Measurements from ENCODE around the gene ACBD6. TPM values are rescaled to one million over a fixed set of nuclear protein-coding genes. Genes with fewer than 3 reads are reported as not detected.

Gene ACBD6
- polyA plus RNA-seq, 1 experiment = 49.0 TPM

DNA sequence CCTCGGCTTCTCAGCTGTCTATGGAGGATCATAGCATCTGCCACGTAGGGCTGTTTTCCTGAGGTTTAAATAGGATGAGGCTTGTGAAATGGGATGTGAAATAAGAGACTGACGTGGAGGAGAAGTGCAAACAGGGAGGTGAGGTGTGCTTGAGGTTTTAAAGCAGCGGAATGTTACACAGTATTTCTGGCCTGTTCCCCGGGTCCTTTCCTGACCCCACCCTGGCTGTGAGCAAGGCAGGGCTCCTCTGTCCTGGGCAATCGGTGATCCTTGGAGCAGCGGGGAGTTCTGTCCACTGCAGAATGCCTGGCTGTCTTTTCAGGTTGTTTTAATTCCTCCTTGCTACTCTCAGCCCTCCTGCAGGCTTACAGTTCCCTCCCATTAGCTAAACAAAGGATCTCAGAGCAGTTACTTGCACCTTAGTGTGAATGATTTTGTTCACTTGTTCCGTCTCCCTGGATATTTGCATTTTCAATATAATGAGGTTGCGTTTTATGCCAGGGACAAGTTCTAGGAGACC lies 233.8 kb downstream of the ACBD6 start:
- peaks cover 1% of the 10 kb centered on the region; the same call in 1 of the 2 replicates for H3K27me3 ChIP-seq (ENCODE audit: control insufficient read depth, insufficient read depth, low read length)
- no peaks in the 10 kb centered on the region for H3K36me3 ChIP-seq (ENCODE audit: control insufficient read depth, insufficient read depth, low read length)
- TF ChIP-seq, protein P1, sequence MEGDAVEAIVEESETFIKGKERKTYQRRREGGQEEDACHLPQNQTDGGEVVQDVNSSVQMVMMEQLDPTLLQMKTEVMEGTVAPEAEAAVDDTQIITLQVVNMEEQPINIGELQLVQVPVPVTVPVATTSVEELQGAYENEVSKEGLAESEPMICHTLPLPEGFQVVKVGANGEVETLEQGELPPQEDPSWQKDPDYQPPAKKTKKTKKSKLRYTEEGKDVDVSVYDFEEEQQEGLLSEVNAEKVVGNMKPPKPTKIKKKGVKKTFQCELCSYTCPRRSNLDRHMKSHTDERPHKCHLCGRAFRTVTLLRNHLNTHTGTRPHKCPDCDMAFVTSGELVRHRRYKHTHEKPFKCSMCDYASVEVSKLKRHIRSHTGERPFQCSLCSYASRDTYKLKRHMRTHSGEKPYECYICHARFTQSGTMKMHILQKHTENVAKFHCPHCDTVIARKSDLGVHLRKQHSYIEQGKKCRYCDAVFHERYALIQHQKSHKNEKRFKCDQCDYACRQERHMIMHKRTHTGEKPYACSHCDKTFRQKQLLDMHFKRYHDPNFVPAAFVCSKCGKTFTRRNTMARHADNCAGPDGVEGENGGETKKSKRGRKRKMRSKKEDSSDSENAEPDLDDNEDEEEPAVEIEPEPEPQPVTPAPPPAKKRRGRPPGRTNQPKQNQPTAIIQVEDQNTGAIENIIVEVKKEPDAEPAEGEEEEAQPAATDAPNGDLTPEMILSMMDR (IDR thresholded peaks at IDR 0.05; ENCODE audit: insufficient read depth, low read depth, low read length) = no peak
- POLR2A ChIA-PET = no interaction called here
- DNase-seq (ENCODE audit: low read depth) = no peak
- no peak overlapping the region for H3K4me3 ChIP-seq (ENCODE audit: low read depth, low read length)
- CTCF ChIA-PET = interaction anchor here (0.8 to 2.1 kb wide), 3 partner anchors 13 to 87 kb away, joined by 3 to 7 read pairs (median 3); no protein-coding TSS in a partner anchor

DNA sequence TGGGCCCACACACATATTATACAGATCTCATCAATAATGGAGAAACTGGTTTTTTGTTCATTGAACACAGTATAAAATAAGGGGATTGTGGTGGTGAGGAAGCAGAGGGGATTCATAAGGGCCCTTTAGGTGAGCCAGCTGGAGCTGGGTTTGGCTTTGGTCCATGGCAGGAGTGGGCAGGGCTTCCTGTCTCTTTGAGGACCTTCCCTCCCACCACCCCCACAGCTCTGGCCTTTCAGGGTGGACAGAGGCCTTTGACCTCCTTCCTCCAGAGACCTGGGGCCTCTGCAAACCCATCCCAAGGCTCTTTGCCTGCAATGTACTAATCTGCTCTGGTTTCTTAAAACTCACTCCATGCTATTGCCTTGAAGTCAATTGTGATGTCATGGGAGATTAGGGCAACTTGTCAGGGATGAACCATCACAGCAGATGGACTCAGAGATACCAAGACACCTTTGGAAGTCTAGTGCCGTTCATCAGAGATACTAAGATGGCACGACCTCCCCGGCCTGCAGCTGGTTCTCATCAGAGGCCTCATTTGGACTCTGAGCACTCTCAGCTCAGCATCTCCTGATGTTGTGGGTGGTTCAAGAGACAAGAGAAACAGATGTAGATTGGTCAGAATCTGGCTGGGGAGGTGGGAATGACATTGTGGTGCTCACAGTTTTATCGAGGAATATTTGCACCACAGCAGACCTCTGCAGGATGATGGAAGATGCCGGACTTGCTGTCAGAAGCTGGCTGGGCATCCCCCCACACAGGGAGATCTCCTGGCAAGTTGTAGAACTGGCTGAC lies 234.4 kb downstream of the ACBD6 start:
- CTCF ChIA-PET = interaction anchor here (0.8 to 2.1 kb wide), 2 partner anchors 13 to 15 kb away, joined by 3 to 7 read pairs; no protein-coding TSS in a partner anchor
- POLR2A ChIA-PET = no interaction called here
- H3K27me3 ChIP-seq (ENCODE audit: control insufficient read depth, insufficient read depth, low read length) = peaks cover 1% of the 10 kb centered on the region; the same call in 1 of the 2 replicates
- no peak for DNase-seq (ENCODE audit: low read depth)
- no peaks in the 10 kb centered on the region for H3K36me3 ChIP-seq (ENCODE audit: control insufficient read depth, insufficient read depth, low read length)
- TF ChIP-seq, protein P1 (IDR thresholded peaks at IDR 0.05; ENCODE audit: insufficient read depth, low read depth, low read length) = no peak
- H3K4me3 ChIP-seq (ENCODE audit: low read depth, low read length) = no peak overlapping the region

DNA sequence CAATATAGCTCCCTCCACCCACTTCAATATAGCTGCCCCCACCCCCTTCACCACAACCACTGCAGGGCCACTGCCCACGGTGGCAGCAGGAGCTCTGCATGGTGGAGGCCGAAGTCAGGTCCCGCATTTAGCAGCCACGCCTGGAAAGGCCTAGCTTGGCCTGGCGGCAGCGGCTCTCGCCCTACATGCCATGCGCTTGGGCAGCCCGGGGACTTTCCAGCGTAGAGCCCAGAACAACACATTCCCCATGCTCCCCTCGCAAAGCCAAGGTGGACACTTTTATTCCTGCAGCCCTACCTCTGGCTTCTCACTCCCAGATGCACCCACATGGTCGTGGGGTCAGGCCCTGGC lies 235.2 kb downstream of the ACBD6 start:
- H3K27me3 ChIP-seq (ENCODE audit: control insufficient read depth, insufficient read depth, low read length) = peaks cover 1% of the 10 kb centered on the region; the same call in 1 of the 2 replicates
- POLR2A ChIA-PET = no interaction called here
- no peaks in the 10 kb centered on the region for H3K36me3 ChIP-seq (ENCODE audit: control insufficient read depth, insufficient read depth, low read length)
- DNase-seq (ENCODE audit: low read depth) = no peak
- H3K4me3 ChIP-seq (ENCODE audit: low read depth, low read length) = no peak overlapping the region
- TF ChIP-seq, protein P1 (IDR thresholded peaks at IDR 0.05; ENCODE audit: insufficient read depth, low read depth, low read length) = no peak
- CTCF ChIA-PET = interaction anchor here (2.1 kb wide), 1 partner anchor 14 kb away, joined by 7 read pairs; no protein-coding TSS in a partner anchor

DNA sequence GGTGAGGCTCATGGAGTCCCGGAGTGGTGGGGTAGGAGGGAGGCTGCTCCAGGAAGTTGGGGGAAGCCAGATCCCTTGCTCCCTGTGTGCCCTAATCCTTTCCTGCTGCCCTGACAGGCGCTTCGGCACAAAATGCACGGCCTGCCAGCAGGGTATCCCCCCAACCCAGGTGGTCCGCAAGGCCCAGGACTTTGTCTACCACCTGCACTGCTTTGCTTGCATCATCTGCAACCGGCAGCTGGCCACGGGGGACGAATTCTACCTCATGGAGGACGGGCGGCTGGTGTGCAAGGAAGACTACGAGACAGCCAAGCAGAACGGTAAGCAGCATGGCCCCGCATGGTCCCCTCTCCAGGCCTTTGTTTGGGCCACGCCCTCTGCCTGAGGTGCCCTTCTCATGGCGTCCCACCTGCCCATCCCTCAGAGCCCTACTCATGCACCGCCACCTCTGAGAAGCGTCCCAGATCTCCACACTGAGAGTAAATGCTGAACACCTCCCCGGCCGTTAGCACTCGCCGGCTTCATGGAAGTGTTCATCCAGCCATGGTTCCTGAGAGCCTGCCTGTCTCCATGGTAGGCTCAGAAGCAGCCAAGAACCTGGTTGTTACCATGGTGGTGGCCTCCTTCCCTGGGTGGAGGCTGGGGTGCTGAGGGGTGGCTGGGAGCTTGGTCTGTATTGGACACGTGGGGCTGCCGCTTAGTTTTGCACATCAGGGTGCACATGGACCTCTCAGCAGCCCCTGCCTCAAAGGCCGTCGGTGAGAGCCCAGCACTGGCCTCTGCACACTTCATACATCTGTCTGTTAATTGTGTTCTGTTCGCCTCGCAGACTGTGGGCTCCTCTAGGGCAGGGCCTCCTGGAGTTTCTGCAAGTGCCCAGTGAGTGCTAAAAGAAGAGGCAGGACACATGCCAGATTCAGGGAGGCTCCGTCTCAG lies 235.8 kb downstream of the ACBD6 start:
- ChIA-PET CTCF (interaction anchor here (0.8 to 2.1 kb wide), 3 partner anchors 13 to 212 kb away, joined by 3 to 7 read pairs (median 5); no protein-coding TSS in a partner anchor), POLR2A (no interaction called here)
- Histone ChIP-seq H3K4me3 (ENCODE audit: low read depth, low read length) (no peak overlapping the region), H3K27me3 (ENCODE audit: control insufficient read depth, insufficient read depth, low read length) (peaks cover 1% of the 10 kb centered on the region; the same call in 1 of the 2 replicates), H3K36me3 (ENCODE audit: control insufficient read depth, insufficient read depth, low read length) (no peaks in the 10 kb centered on the region)
- TF ChIP-seq, protein P1 (IDR thresholded peaks at IDR 0.05; ENCODE audit: insufficient read depth, low read depth, low read length) = no peak
- no peak for DNase-seq (ENCODE audit: low read depth)

Data from BJ (cell line).